ENCODE results near the gene GNAI3. TPM values are rescaled to one million over a fixed set of nuclear protein-coding genes. Genes with fewer than 3 reads are reported as not detected.
"Not testable (repeated sequence)": the region's sequence is repeated elsewhere in the genome, so short reads cannot be mapped to it uniquely, and the experiment has no call there.

GNAI3 gene
- total RNA-seq, 1 donor from 2014 or later, result 14.9 TPM

GRCh38 chr1:109659997-109660690 lies 111.7 kb downstream of the GNAI3 start:
- DNase-seq (ENCODE audit: low read depth in 2 of 2), result no peak

- DNase-seq (ENCODE audit: low read depth in 2 of 2), result not testable (repeated sequence)
Observed at GRCh38 chr1:109660691-109661026, 112.2 kb downstream of the GNAI3 start.

GRCh38 chr1:109661391-109661790 lies 113.0 kb downstream of the GNAI3 start:
- no peak for DNase-seq (ENCODE audit: low read depth in 2 of 2)

- DNase-seq (ENCODE audit: low read depth in 2 of 2), result no peak
Observed at GRCh38 chr1:109664671-109665070, 116.3 kb downstream of the GNAI3 start.

- peak in 1 of 2 donors; percentile 81 for DNase-seq (ENCODE audit: low read depth in 2 of 2)
Observed at GRCh38 chr1:109667452-109668122, 119.2 kb downstream of the GNAI3 start, which contains the start of gene GSTM2. GSTM2 (plus strand) TSS chr1:109668057; CDS start chr1:109668116, 59 bp downstream.

Other genes with a start within 250 kb of the GNAI3 start
- not detected in 2 replicates for gene MYBPHL, start 241.6 kb upstream of the GNAI3 start, total RNA-seq
- gene SORT1, start 150.7 kb upstream of the GNAI3 start, total RNA-seq, result 9.4 and 14.5 TPM in 2 replicates
- gene PSMA5, start 122.2 kb upstream of the GNAI3 start, total RNA-seq, result 46.7 and 49.7 TPM in 2 replicates
- gene SYPL2, start 82.1 kb upstream of the GNAI3 start, total RNA-seq, result under 0.01 TPM in 1 of 2 replicates, not detected in the other
- gene ATXN7L2, start 64.7 kb upstream of the GNAI3 start, total RNA-seq, result 0.90 and 1.3 TPM in 2 replicates
- 3.1 and 4.6 TPM in 2 replicates for gene CYB561D1, start 54.5 kb upstream of the GNAI3 start, total RNA-seq
- gene AMIGO1, start 38.9 kb upstream of the GNAI3 start, total RNA-seq, result 0.64 and 1.0 TPM in 2 replicates
- 0.13 TPM in 1 of 2 replicates, not detected in the other for gene GPR61, start 8.7 kb upstream of the GNAI3 start, total RNA-seq
- 0.13 TPM in 1 of 2 replicates, not detected in the other for gene GNAT2, start 71.0 kb downstream of the GNAI3 start, total RNA-seq
- gene AMPD2, start 71.2 kb downstream of the GNAI3 start, total RNA-seq, result 24.3 and 37.2 TPM in 2 replicates
- 1.2 and 1.3 TPM in 2 replicates for gene GSTM4, start 107.5 kb downstream of the GNAI3 start, total RNA-seq
- 1.3 and 3.0 TPM in 2 replicates for gene GSTM2, start 119.4 kb downstream of the GNAI3 start, total RNA-seq
- gene GSTM1, start 139.2 kb downstream of the GNAI3 start, total RNA-seq, result not detected in 2 replicates
- gene GSTM5, start 163.6 kb downstream of the GNAI3 start, total RNA-seq, result 0.25 TPM in 1 of 2 replicates, not detected in the other
- 39.4 and 61.2 TPM in 2 replicates for gene GSTM3, start 192.4 kb downstream of the GNAI3 start, total RNA-seq
- not detected in 2 replicates for gene EPS8L3, start 215.3 kb downstream of the GNAI3 start, total RNA-seq

Data from dermis microvascular lymphatic vessel endothelial cell (primary cell).